ENCODE results near the gene FER1L5.

The FER1L5 gene

DNA sequence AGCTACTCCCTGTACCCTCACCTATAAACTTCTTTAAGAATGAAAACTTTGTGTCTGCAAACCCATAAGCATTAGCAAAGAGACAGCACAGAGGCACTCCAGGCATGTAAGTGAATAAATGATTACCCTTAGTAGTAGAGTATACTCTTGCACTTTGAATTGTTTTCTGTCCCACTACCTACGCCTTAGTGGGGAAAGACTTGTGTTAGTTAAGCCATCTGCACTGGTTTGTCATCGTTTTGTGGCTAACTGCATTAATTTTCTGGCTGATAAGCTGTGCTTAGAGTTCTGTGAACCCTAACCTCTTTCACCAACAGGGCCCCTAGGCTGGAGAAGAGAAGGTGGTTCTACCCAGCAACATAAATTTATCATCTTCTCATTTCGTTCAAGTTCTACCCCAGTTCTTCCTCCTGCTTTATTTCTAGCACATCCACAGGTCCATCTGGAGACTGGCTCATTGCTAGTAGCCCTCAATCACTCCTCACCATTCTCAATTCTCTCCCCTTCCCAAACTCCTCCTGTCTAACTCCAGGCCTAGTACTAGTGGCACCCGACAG, 96.6 kb downstream of the FER1L5 start:
- no peaks in the 10 kb centered on the region for H3K9me2 ChIP-seq (replicated peaks; ENCODE audit: control insufficient read depth, low read length)
- H3K27me3 ChIP-seq (ENCODE audit: control insufficient read depth, low read length): no peaks in the 10 kb centered on the region
- no peaks in the 10 kb centered on the region for H3K9me3 ChIP-seq (ENCODE audit: control insufficient read depth, insufficient read depth, low read length)
- H3K4me2 ChIP-seq (ENCODE audit: low read length): peak overlapping the region; percentile 71
- H3K36me3 ChIP-seq (ENCODE audit: control insufficient read depth, low read length): peaks cover 26% of the 10 kb centered on the region
- no peaks in the 10 kb centered on the region for H4K20me1 ChIP-seq (ENCODE audit: control insufficient read depth, insufficient read depth, low read depth, low read length)
- H3K79me2 ChIP-seq (ENCODE audit: control insufficient read depth, low read length): peaks cover 28% of the 10 kb centered on the region
- peaks cover 25% of the 10 kb centered on the region for H3K4me1 ChIP-seq (ENCODE audit: control insufficient read depth, low read length)
- H3K4me3 ChIP-seq (ENCODE audit: low read length): peak overlapping the region; percentile 83
- no peak for TF ChIP-seq EZH2phosphoT487 (IDR thresholded peaks at IDR 0.05; ENCODE audit: borderline replicate concordance, low read length)
- TF ChIP-seq, protein P1, sequence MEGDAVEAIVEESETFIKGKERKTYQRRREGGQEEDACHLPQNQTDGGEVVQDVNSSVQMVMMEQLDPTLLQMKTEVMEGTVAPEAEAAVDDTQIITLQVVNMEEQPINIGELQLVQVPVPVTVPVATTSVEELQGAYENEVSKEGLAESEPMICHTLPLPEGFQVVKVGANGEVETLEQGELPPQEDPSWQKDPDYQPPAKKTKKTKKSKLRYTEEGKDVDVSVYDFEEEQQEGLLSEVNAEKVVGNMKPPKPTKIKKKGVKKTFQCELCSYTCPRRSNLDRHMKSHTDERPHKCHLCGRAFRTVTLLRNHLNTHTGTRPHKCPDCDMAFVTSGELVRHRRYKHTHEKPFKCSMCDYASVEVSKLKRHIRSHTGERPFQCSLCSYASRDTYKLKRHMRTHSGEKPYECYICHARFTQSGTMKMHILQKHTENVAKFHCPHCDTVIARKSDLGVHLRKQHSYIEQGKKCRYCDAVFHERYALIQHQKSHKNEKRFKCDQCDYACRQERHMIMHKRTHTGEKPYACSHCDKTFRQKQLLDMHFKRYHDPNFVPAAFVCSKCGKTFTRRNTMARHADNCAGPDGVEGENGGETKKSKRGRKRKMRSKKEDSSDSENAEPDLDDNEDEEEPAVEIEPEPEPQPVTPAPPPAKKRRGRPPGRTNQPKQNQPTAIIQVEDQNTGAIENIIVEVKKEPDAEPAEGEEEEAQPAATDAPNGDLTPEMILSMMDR (IDR thresholded peaks at IDR 0.05; ENCODE audit: low read depth, low read length, poor library complexity, severe bottlenecking): no peak
- H3F3A ChIP-seq (ENCODE audit: control insufficient read depth, insufficient read depth): peaks cover 10% of the 10 kb centered on the region
- H3K27ac ChIP-seq (ENCODE audit: low read depth, low read length): peak overlapping the region; percentile 21; the same call in 1 of the 2 replicates

DNA sequence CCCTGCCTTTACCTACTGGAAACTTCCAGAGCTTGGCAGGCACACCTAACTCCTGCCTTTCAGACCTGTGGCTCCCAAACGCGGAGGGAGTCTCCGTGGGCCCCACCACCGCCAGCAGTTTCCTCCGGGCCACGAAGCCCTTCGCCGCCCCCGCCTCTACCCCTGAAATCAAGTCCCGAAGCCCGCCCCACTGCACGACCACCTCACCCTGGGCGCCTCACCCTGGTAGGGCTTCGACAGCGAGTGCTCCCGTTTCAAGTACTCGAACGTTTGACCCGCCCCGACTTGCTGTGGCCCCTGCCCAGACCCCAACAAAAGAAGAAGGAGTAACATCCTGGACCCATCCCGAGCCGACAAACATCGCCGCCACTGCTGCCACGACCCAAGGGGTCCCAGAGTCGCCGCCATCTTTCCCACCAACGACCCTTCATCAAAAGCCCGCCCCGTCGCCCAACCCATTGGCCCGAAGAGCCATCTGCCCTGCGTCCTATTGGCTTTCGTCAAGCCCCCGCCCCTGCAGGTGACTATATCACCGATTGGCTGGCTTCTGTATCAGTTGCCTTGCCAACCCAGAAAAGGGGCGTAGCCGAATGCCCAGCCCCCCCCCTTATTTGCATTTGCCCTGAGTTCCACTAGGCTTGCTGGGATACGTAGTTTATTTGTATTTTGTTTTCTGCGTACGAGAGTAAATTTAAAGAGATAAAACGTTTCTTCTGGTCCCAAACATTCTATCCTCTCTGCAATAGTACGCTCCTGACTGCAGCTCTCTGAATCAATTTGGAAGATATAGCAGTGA, 97.3 kb downstream of the FER1L5 start, which contains the start of gene LMAN2L:
Gene LMAN2L, minus strand, starts transcription at position 432 of the 796 bp plus-strand sequence. Its CDS starts 24 bp downstream, at position 408.
- Histone ChIP-seq H3K9me2 (replicated peaks; ENCODE audit: control insufficient read depth, low read length) (no peaks in the 10 kb centered on the region), H3K4me3 (ENCODE audit: low read length) (peak within 1 kb of the TSS; percentile 83), H3K27ac (ENCODE audit: low read depth, low read length) (peak within 1 kb of the TSS; percentile 89)

GRCh38 chr2:96747061-96747617, 104.6 kb downstream of the FER1L5 start:
- H3K27ac ChIP-seq (ENCODE audit: low read depth, low read length): no peak overlapping the region
- H3K4me2 ChIP-seq (ENCODE audit: low read length): no peak overlapping the region
- no peaks in the 10 kb centered on the region for H4K20me1 ChIP-seq (ENCODE audit: control insufficient read depth, insufficient read depth, low read depth, low read length)
- H3K36me3 ChIP-seq (ENCODE audit: control insufficient read depth, low read length): no peaks in the 10 kb centered on the region
- H3K4me1 ChIP-seq (ENCODE audit: control insufficient read depth, low read length): no peaks in the 10 kb centered on the region
- no peaks in the 10 kb centered on the region for H3K9me3 ChIP-seq (ENCODE audit: control insufficient read depth, insufficient read depth, low read length)
- H3K4me3 ChIP-seq (ENCODE audit: low read length): no peak overlapping the region
- H3F3A ChIP-seq (ENCODE audit: control insufficient read depth, insufficient read depth): no peaks in the 10 kb centered on the region
- TF ChIP-seq EZH2phosphoT487 (IDR thresholded peaks at IDR 0.05; ENCODE audit: borderline replicate concordance, low read length): no peak
- TF ChIP-seq, protein P1 (IDR thresholded peaks at IDR 0.05; ENCODE audit: low read depth, low read length, poor library complexity, severe bottlenecking): no peak
- no peaks in the 10 kb centered on the region; the same call in 1 of the 2 replicates for H3K27me3 ChIP-seq (ENCODE audit: control insufficient read depth, low read length)
- no peaks in the 10 kb centered on the region for H3K79me2 ChIP-seq (ENCODE audit: control insufficient read depth, low read length)
- no peaks in the 10 kb centered on the region for H3K9me2 ChIP-seq (replicated peaks; ENCODE audit: control insufficient read depth, low read length)

More for the DNA sequence above, 97.3 kb downstream of the FER1L5 start, which contains the start of gene LMAN2L:
- no peaks in the 10 kb centered on the region for H3K27me3 ChIP-seq (ENCODE audit: control insufficient read depth, low read length)
- TF ChIP-seq, protein P1 (IDR thresholded peaks at IDR 0.05; ENCODE audit: low read depth, low read length, poor library complexity, severe bottlenecking): no peak
- TF ChIP-seq EZH2phosphoT487 (IDR thresholded peaks at IDR 0.05; ENCODE audit: borderline replicate concordance, low read length): no peak
- H3K9me3 ChIP-seq (ENCODE audit: control insufficient read depth, insufficient read depth, low read length): no peaks in the 10 kb centered on the region
- peaks cover 10% of the 10 kb centered on the region for H3F3A ChIP-seq (ENCODE audit: control insufficient read depth, insufficient read depth)
- H4K20me1 ChIP-seq (ENCODE audit: control insufficient read depth, insufficient read depth, low read depth, low read length): no peaks in the 10 kb centered on the region
- H3K4me2 ChIP-seq (ENCODE audit: low read length): peak within 1 kb of the TSS; percentile 71
- H3K4me1 ChIP-seq (ENCODE audit: control insufficient read depth, low read length): peaks cover 25% of the 10 kb centered on the region
- peaks cover 28% of the 10 kb centered on the region for H3K79me2 ChIP-seq (ENCODE audit: control insufficient read depth, low read length)
- peaks cover 19% of the 10 kb centered on the region for H3K36me3 ChIP-seq (ENCODE audit: control insufficient read depth, low read length)
